ENCODE data around the gene TMEM53.

Gene TMEM53

GRCh38 chr1:44617703-44618029 lies 56.6 kb downstream of the TMEM53 start (continued):
- no peak for TF ChIP-seq PBX3 (CRISPR knock-in tag; IDR thresholded peaks at IDR 0.05)

- POLR2A ChIA-PET: interaction anchor here (2.9 kb wide), 1 partner anchor 15 kb away, joined by 27 read pairs; no protein-coding TSS in a partner anchor
- Histone ChIP-seq H3K4me1 (ENCODE audit: control insufficient read depth, insufficient read depth, low read length) (peaks cover 10% of the 10 kb centered on the region), H3K36me3 (ENCODE audit: control insufficient read depth in 2 of 2, insufficient read depth in 1 of 2, low read length in 2 of 2) (no peaks in the 10 kb centered on the region), H3K9me3 (ENCODE audit: control insufficient read depth, insufficient read depth, low read depth, low read length) (no peaks in the 10 kb centered on the region), H3K27ac (ENCODE audit: extremely low read depth, low read depth, low read length) (no peak overlapping the region), H3K4me3 (ENCODE audit: low read depth, low read length) (peak overlapping the region; percentile 34)
- CTCF ChIA-PET: interaction anchor here (1.1 to 4.6 kb wide), 4 partner anchors 8 to 400 kb away, joined by 5 to 21 read pairs (median 9); no protein-coding TSS in a partner anchor
- peak; percentile 69 for TF ChIP-seq ZNF600 (tag by site-specific recombination; IDR thresholded peaks at IDR 0.05)
- peak; percentile 60 for TF ChIP-seq ZBTB26 (tag by site-specific recombination; optimal IDR thresholded peaks at IDR 0.05)
- no peak for TF ChIP-seq REST (tag by site-specific recombination; IDR thresholded peaks at IDR 0.05)
- peak; percentile 70 for TF ChIP-seq PATZ1 (tag by site-specific recombination; IDR thresholded peaks at IDR 0.05)
- peak; percentile 48; the same call in 1 of the 2 replicates for TF ChIP-seq EGR2 (tag by site-specific recombination; IDR thresholded peaks at IDR 0.05; ENCODE audit: low read depth)
- no peak for TF ChIP-seq ZFP69B (tag by site-specific recombination; IDR thresholded peaks at IDR 0.05)
- no peak for TF ChIP-seq ZNF324 (tag by site-specific recombination; IDR thresholded peaks at IDR 0.05)
- peak; percentile 56; the same call in 1 of the 2 replicates for TF ChIP-seq ZNF449 (tag by site-specific recombination; IDR thresholded peaks at IDR 0.05)
- peak; percentile 55 for TF ChIP-seq ZIC2 (tag by site-specific recombination; IDR thresholded peaks at IDR 0.05)
- TF ChIP-seq ZFHX2 (tag by site-specific recombination; conservative IDR thresholded peaks at IDR 0.05): peak; percentile 43; the same call in 1 of the 2 replicates
- TF ChIP-seq ZNF398 (tag by site-specific recombination; IDR thresholded peaks at IDR 0.05): peak; percentile 45; the same call in 1 of the 2 replicates
- peak; percentile 86 for TF ChIP-seq ZNF777 (tag by site-specific recombination; IDR thresholded peaks at IDR 0.05; ENCODE audit: borderline replicate concordance)
- TF ChIP-seq GLIS2 (tag by site-specific recombination; IDR thresholded peaks at IDR 0.05): peak; percentile 81; the same call in 1 of the 2 replicates
- 0 out of 2 replicates have a peak, but pooled peaks have one; percentile 18 for TF ChIP-seq ZNF639 (tag by site-specific recombination; IDR thresholded peaks at IDR 0.05)
- TF ChIP-seq TSHZ1 (tag by site-specific recombination; IDR thresholded peaks at IDR 0.05; ENCODE audit: borderline replicate concordance): no peak
- peak; percentile 52; the same call in 1 of the 2 replicates for TF ChIP-seq ZBTB8A (tag by site-specific recombination; IDR thresholded peaks at IDR 0.05)
These were observed 57.1 kb downstream of the TMEM53 start for GRCh38 chr1:44616991-44617702.

Measured in HEK293 (cell line).